HepG2 (cell line): ENCODE results near the gene NBPF1. TPM values are rescaled to one million over a fixed set of nuclear protein-coding genes. Genes with fewer than 3 reads are reported as not detected.
A peak's percentile ranks its signal among the peaks of the same experiment; 100 is the strongest.
"Not testable (repeated sequence)": the region's sequence is repeated elsewhere in the genome, so short reads cannot be mapped to it uniquely, and the experiment has no call there.

ENCODE experiments used
- HOXA3 ChIP-seq: sonication (generic); formaldehyde crosslinking; IDR thresholded peaks from 2 replicates; pipeline ENCODE4 v1.5.0; 2020; ENCODE audit warnings: missing genetic modification reagents
- RBFOX2 ChIP-seq: fragments of 200-400 bp; formaldehyde crosslinking; IDR thresholded peaks from 2 replicates; pipeline ENCODE4 v1.6.1; 2017; ENCODE audit warnings: low read depth, mild to moderate bottlenecking, low read length
- ZBTB40 ChIP-seq, 2 experiments: fragments of 450-650 bp in 1 of 2; sonication (generic) in 1 of 2; formaldehyde crosslinking in 1 of 2; IDR thresholded peaks; 2 replicates each; pipeline versions ENCODE4 v1.6.1 to v1.8.0; 2016 to 2022; ENCODE audit warnings: antibody characterized with exemption in 1 of 2, mild to moderate bottlenecking in 1 of 2, missing genetic modification reagents in 1 of 2
- ZNF501 ChIP-seq: sonication (generic); formaldehyde crosslinking; IDR thresholded peaks from 2 replicates; pipeline ENCODE4 v1.5.1; 2020; ENCODE audit warnings: mild to moderate bottlenecking, moderate library complexity, missing genetic modification reagents
- ZNF766 ChIP-seq: sonication (generic); formaldehyde crosslinking; IDR thresholded peaks from 2 replicates; pipeline ENCODE4 v1.5.0; 2020; ENCODE audit warnings: missing genetic modification reagents, borderline replicate concordance
- polyA plus RNA-seq, 8 experiments: library from polyadenylated mRNA; depleted of rRNA in 3 of 8; stranded (reverse) in 7 of 8; unstranded in 1 of 8; fragments of >200 nt; fragmentation: Illumina TruSeq in 4 of 8; extraction: Trizol in 4 of 8; gene quantifications; 2 replicates each; pipeline versions ENCODE4 v1.2.1 to v1.2.3, GENCODE V29; 2011 to 2016; ENCODE audit warnings: low read depth in 4 of 8, missing spikeins in 1 of 8, mixed read lengths in 1 of 8; ENCODE audit not compliant: insufficient read depth in 1 of 8
- total RNA-seq, 5 experiments: library from RNA; depleted of rRNA; stranded (reverse); fragments of >200 nt; fragmentation: Illumina TruSeq; extraction: Trizol; gene quantifications; 2 replicates each; pipeline ENCODE4 v1.2.3, GENCODE V29; 2016; ENCODE audit warnings: low read depth in 1 of 5

NBPF1 gene
- total and polyA plus RNA-seq, 2 of the 13 experiments (the other 11 are each of a cell fraction or from before 2014, with no cell fraction given) = 30.3 to 35.6 TPM

- TF ChIP-seq ZBTB40 (IDR thresholded peaks at IDR 0.05) (0 out of 2 replicates have a peak, but pooled peaks have one; percentile 0), RBFOX2 (0 out of 2 replicates have a peak, but pooled peaks have one; percentile 34), HOXA3 (peak; percentile 15; the same call in 1 of the 2 replicates), ZNF766 (CRISPR knock-in tag) (0 out of 2 replicates have a peak, but pooled peaks have one; percentile 25), ZNF501 (CRISPR knock-in tag) (peak; percentile 1; the same call in 1 of the 2 replicates)
- TF ChIP-seq ZBTB40 (CRISPR knock-in tag; IDR thresholded peaks at IDR 0.05) = not testable (repeated sequence)
Observed at GRCh38 chr1:16635959-16636358, 22.6 kb upstream of the NBPF1 start (continued).
